ENCODE results near the gene PDZRN4. TPM values are rescaled to one million over a fixed set of nuclear protein-coding genes. Genes with fewer than 3 reads are reported as not detected.
"Not testable (repeated sequence)": the region's sequence is repeated elsewhere in the genome, so short reads cannot be mapped to it uniquely, and the experiment has no call there.

PDZRN4 gene
- total and polyA plus RNA-seq, 10 donors, result 0.07 to 0.77 (median 0.29) TPM; not detected in 2

DNA sequence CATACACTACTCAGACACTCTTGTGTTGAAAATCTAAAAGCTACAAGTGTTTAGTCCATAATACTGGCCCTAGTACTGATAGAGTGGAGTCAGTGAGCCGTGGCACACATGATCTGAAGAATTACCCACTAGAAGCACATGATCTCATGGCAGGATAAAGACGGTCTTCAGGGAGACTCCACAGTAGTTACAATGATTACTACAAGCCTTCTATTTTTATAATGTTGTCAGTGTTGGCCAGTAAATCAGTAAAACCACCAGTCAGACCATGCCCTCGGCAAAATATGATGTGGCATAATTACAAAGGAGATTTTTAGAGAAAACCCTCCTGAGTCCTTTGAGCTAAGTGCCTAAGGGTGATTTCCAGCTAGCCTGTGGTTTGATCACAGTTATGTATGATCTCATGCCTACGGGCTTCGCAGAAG lies 114.9 kb downstream of the PDZRN4 start:
- Histone ChIP-seq H3K4me3 (no peak overlapping the region), H3K4me1 (no peaks in the 10 kb centered on the region), H3K9me3 (no peaks in the 10 kb centered on the region), H3K27me3 (replicated peaks in 1 of 7) (no peaks in the 10 kb centered on the region), H3K36me3 (no peaks in the 10 kb centered on the region), H3K27ac (no peak overlapping the region)
- DNase-seq, result no peak
- intact Hi-C loops (cut with DNase I; ENCODE audit: low total_unique reads), result no loop called here
- TF ChIP-seq POLR2A (IDR thresholded peaks at IDR 0.05), result no peak
- no peak for TF ChIP-seq POLR2AphosphoS5 (IDR thresholded peaks at IDR 0.05)
- TF ChIP-seq CTCF (IDR thresholded peaks at IDR 0.05 in 8 of 11, conservative IDR thresholded peaks at IDR 0.05 in 3 of 11), result no peak
- WGBS, 5 donors, result 80 to 89% (median 84%) methylated on average over 5 of the region's 5 CpGs

DNA sequence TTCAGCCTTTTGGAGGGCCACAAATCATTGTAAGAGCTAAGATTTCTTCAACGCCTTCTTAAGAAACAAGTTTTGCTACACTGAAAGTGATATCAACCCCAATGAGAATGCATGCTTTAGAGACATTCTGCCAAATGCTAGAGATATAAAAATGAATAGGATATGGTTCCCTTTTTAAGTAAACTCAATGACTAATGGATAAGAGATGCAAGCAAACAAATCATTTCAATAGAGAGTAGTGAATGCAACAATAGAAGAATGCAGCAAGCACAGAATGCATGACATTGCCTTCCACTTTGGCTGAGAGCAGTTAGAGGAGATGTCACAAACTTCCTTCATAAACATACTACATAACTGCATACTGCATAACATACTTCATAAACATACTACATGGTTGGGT lies 116.4 kb downstream of the PDZRN4 start:
- intact Hi-C loops (cut with DNase I; ENCODE audit: low total_unique reads), result no loop called here
- Histone ChIP-seq H3K9me3 (peaks cover 0 to 10% (median 0%) of the 10 kb centered on the region in 8 donors), H3K27me3 (replicated peaks in 1 of 7) (no peaks in the 10 kb centered on the region), H3K4me1 (no peaks in the 10 kb centered on the region), H3K36me3 (no peaks in the 10 kb centered on the region), H3K4me3 (no peak overlapping the region), H3K27ac (no peak overlapping the region)
- TF ChIP-seq CTCF (IDR thresholded peaks at IDR 0.05 in 8 of 11, conservative IDR thresholded peaks at IDR 0.05 in 3 of 11) (no peak), POLR2A (IDR thresholded peaks at IDR 0.05) (no peak), POLR2AphosphoS5 (IDR thresholded peaks at IDR 0.05) (no peak)
- no peak for DNase-seq
- 90 to 96% (median 92%) methylated on average over 1 of the region's 1 CpG for WGBS, 5 donors

- TF ChIP-seq POLR2A (IDR thresholded peaks at IDR 0.05), result no peak
- TF ChIP-seq CTCF (IDR thresholded peaks at IDR 0.05 in 8 of 11, conservative IDR thresholded peaks at IDR 0.05 in 3 of 11), result no peak
- TF ChIP-seq POLR2AphosphoS5 (IDR thresholded peaks at IDR 0.05), result no peak
- H3K4me3 ChIP-seq, result no peak overlapping the region
- H3K9me3 ChIP-seq, result peaks cover 0 to 10% (median 0%) of the 10 kb centered on the region in 8 donors
- H3K27me3 ChIP-seq (replicated peaks in 1 of 7), result no peaks in the 10 kb centered on the region
- H3K4me1 ChIP-seq, result no peaks in the 10 kb centered on the region
- no peak for DNase-seq
- 83 to 93% (median 89%) methylated on average over 2 of the region's 2 CpGs for WGBS, 5 donors
- no peaks in the 10 kb centered on the region for H3K36me3 ChIP-seq
- intact Hi-C loops (cut with DNase I; ENCODE audit: low total_unique reads), result no loop called here
- no peak overlapping the region for H3K27ac ChIP-seq
Measured at GRCh38 chr12:41310367-41310766, 122.2 kb downstream of the PDZRN4 start.

GRCh38 chr12:41311883-41312282 lies 123.8 kb downstream of the PDZRN4 start:
- no peak overlapping the region for H3K27ac ChIP-seq
- H3K4me3 ChIP-seq, result no peak overlapping the region
- no peaks in the 10 kb centered on the region for H3K4me1 ChIP-seq
- 86 to 92% (median 89%) methylated on average over 2 of the region's 2 CpGs for WGBS, 5 donors
- H3K9me3 ChIP-seq, result peaks cover 0 to 10% (median 0%) of the 10 kb centered on the region in 8 donors
- no peaks in the 10 kb centered on the region for H3K27me3 ChIP-seq (replicated peaks in 1 of 7)
- H3K36me3 ChIP-seq, result no peaks in the 10 kb centered on the region
- TF ChIP-seq POLR2AphosphoS5 (IDR thresholded peaks at IDR 0.05) (no peak), CTCF (IDR thresholded peaks at IDR 0.05 in 8 of 11, conservative IDR thresholded peaks at IDR 0.05 in 3 of 11) (no peak), POLR2A (IDR thresholded peaks at IDR 0.05) (no peak)
- DNase-seq, result no peak
- intact Hi-C loops (cut with DNase I; ENCODE audit: low total_unique reads), result no loop called here

- intact Hi-C loops (cut with DNase I; ENCODE audit: low total_unique reads); H3K27me3 ChIP-seq (replicated peaks in 1 of 7); H3K4me3 ChIP-seq; H3K27ac ChIP-seq; H3K4me1 ChIP-seq; DNase-seq; H3K36me3 ChIP-seq: not testable (repeated sequence)
- peaks cover 0 to 10% (median 0%) of the 10 kb centered on the region in 8 donors for H3K9me3 ChIP-seq
- WGBS, 5 donors, result 73 to 90% (median 81%) methylated on average over 4 of the region's 4 CpGs
Measured at GRCh38 chr12:41312451-41312850, 124.3 kb downstream of the PDZRN4 start.

Measured in spleen (tissue), 11 donors.